Esophagus muscularis mucosa (tissue), 4 donors: Measurements from ENCODE around the gene ELP2. TPM values are rescaled to one million over a fixed set of nuclear protein-coding genes. Genes with fewer than 3 reads are reported as not detected.
"Not testable (repeated sequence)": the region's sequence is repeated elsewhere in the genome, so short reads cannot be mapped to it uniquely, and the experiment has no call there.

Source experiments
- DNase-seq: peaks from one replicate; pipeline ENCODE4 v3.0.0-alpha.2; 2017; ENCODE audit errors: extremely low spot score
- H3K27ac ChIP-seq, 4 donors: fragments of 200-600 bp; sonication (generic); replicated peaks in 1 of 4; 1 replicate in 3 of 4; 2 replicates in 1 of 4; pipeline ENCODE4 v1.5.1; 2016 to 2019; ENCODE audit warnings: mild to moderate bottlenecking in 1 of 4
- H3K27me3 ChIP-seq, 4 donors: fragments of 200-600 bp; sonication (generic); one replicate each; pipeline versions ENCODE4 v1.5.1 to v1.6.0; 2016 to 2019
- H3K36me3 ChIP-seq, 4 donors: fragments of 200-600 bp; sonication (generic); one replicate each; pipeline ENCODE4 v1.5.1; 2016 to 2019
- H3K4me1 ChIP-seq, 4 donors: fragments of 200-600 bp; sonication (generic); one replicate each; pipeline ENCODE4 v1.5.1; 2016 to 2019
- H3K4me3 ChIP-seq, 4 donors: fragments of 200-600 bp; sonication (generic); 1 replicate in 2 of 4; 2 replicates in 2 of 4; pipeline ENCODE4 v1.5.1; 2016 to 2019; ENCODE audit warnings: mild to moderate bottlenecking in 4 of 4, moderate library complexity in 1 of 4
- H3K9me3 ChIP-seq, 4 donors: fragments of 200-600 bp; sonication (generic); 1 replicate in 3 of 4; 2 replicates in 1 of 4; pipeline ENCODE4 v1.5.1; 2016 to 2019
- EP300 ChIP-seq: sonication (generic); formaldehyde crosslinking; IDR thresholded peaks from one replicate; pipeline ENCODE4 v1.6.1; 2017; ENCODE audit warnings: antibody characterized with exemption
- POLR2A ChIP-seq: fragments of 450-650 bp; IDR thresholded peaks from one replicate; pipeline ENCODE4 v1.6.1; 2017; ENCODE audit warnings: antibody characterized with exemption, moderate library complexity, mild to moderate bottlenecking, low read depth
- POLR2AphosphoS5 ChIP-seq, 2 donors: sonication (generic); formaldehyde crosslinking; IDR thresholded peaks; one replicate each; pipeline ENCODE4 v1.6.1; 2017; ENCODE audit warnings: antibody characterized with exemption in 2 of 2
- WGBS: methylation state at CpG from one replicate; pipeline ENCODE4 v1.1.5; 2018; 5-methylcytosine and 5-hydroxymethylcytosine counted together
- intact Hi-C: fragments of 100-400 bp; cut with DNase I; formaldehyde crosslinking; loops from one replicate; pipeline ENCODE4 v1.15.1; 2023
- total RNA-seq, 4 donors: library from RNA; depleted of rRNA; stranded (reverse); fragments of >200 nt; gene quantifications; one replicate each; pipeline versions ENCODE4 v1.1.0 to v1.2.1, GENCODE V29; 2016
- TF ChIP-seq, protein P1 (sequence below), 3 experiments: fragments of 200-600 bp in 2 of 3; fragments of 450-650 bp in 1 of 3; sonication (generic) in 2 of 3; IDR thresholded peaks; one replicate each; pipeline ENCODE4 v1.5.1; 2017 to 2019; ENCODE audit warnings: antibody characterized with exemption in 3 of 3, mild to moderate bottlenecking in 2 of 3, moderate library complexity in 1 of 3

Gene ELP2
- total RNA-seq, 4 donors from 2014 or later = 43.4 to 63.1 (median 48.2) TPM

DNA sequence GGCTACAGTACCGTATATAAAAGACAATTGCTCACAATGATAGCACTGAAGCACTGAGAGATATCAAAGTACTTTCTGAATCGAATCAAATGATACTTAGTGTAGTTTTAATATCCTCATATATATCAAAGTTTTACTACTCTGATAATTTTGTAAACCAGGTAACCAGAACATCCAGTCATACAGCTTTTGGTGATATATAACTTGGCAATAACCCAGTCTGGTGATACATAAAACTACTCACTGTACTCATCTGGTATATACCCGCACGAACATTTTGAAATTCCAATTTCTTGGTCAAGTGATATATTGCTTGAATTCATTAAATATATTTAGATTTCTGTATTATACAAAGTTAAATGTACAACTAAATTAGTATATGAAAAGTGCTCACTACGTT lies 21.1 kb upstream of the ELP2 start:
- TF ChIP-seq POLR2A (no peak), POLR2AphosphoS5 (IDR thresholded peaks at IDR 0.05) (no peak), EP300 (no peak)
- TF ChIP-seq, protein P1, sequence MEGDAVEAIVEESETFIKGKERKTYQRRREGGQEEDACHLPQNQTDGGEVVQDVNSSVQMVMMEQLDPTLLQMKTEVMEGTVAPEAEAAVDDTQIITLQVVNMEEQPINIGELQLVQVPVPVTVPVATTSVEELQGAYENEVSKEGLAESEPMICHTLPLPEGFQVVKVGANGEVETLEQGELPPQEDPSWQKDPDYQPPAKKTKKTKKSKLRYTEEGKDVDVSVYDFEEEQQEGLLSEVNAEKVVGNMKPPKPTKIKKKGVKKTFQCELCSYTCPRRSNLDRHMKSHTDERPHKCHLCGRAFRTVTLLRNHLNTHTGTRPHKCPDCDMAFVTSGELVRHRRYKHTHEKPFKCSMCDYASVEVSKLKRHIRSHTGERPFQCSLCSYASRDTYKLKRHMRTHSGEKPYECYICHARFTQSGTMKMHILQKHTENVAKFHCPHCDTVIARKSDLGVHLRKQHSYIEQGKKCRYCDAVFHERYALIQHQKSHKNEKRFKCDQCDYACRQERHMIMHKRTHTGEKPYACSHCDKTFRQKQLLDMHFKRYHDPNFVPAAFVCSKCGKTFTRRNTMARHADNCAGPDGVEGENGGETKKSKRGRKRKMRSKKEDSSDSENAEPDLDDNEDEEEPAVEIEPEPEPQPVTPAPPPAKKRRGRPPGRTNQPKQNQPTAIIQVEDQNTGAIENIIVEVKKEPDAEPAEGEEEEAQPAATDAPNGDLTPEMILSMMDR (IDR thresholded peaks at IDR 0.05) = no peak
- Histone ChIP-seq H3K4me1 (no peaks in the 10 kb centered on the region), H3K9me3 (no peaks in the 10 kb centered on the region), H3K27me3 (no peaks in the 10 kb centered on the region), H3K36me3 (peaks cover 23 to 55% (median 34%) of the 10 kb centered on the region in 4 donors), H3K4me3 (no peak overlapping the region), H3K27ac (no peak overlapping the region)
- intact Hi-C loops = no loop called here
- WGBS = 92% methylated on average over 5 of the region's 5 CpGs
- no peak for DNase-seq

DNA sequence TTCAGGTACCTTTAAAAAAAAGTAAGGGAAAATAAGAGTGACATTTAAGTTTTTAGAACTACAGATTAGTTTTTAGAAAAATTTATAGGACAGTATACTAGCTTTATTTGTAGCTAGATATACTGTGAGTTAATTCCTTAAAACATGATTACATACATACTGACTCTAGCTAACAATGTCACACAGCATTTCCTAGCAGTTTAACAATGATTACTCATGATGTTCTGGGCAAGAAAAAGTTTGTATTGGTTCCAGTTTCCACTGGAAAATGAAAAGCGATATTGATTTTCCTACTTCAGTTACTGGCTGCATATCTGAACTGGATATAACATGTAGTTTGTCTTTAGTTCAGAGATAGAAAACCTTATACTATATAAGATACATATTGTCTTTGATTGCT lies 20.0 kb upstream of the ELP2 start:
- Histone ChIP-seq H3K36me3 (peaks cover 30 to 63% (median 42%) of the 10 kb centered on the region in 4 donors), H3K27me3 (no peaks in the 10 kb centered on the region), H3K27ac (no peak overlapping the region), H3K4me3 (no peak overlapping the region), H3K9me3 (no peaks in the 10 kb centered on the region), H3K4me1 (no peaks in the 10 kb centered on the region)
- intact Hi-C loops = no loop called here
- TF ChIP-seq, protein P1 (IDR thresholded peaks at IDR 0.05) = no peak
- no peak for TF ChIP-seq POLR2AphosphoS5 (IDR thresholded peaks at IDR 0.05)
- no peak for TF ChIP-seq POLR2A
- TF ChIP-seq EP300 = no peak
- no peak for DNase-seq
- WGBS = 93% methylated on average over 1 of the region's 1 CpG

DNA sequence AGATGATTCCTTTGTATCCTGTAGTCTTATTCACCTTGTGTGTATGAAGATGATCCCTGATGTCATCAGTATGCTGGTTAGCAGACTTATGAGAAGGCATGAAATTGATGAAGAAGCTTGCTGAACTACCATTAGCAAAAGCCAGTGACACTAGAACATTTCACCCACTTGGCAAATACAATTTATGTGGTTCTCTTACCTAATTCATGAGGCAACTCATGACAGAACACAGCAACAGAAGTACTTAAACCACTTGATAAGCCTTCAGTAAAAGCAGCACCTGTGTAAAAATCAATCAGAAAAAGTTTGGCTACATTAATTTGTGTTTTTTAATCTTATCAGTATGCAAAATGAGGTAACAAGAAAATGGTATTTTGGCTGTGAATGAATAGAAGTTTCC lies 17.4 kb upstream of the ELP2 start:
- peaks cover 42 to 86% (median 61%) of the 10 kb centered on the region in 4 donors for H3K36me3 ChIP-seq
- H3K4me1 ChIP-seq = no peaks in the 10 kb centered on the region
- no peak for TF ChIP-seq POLR2A
- TF ChIP-seq, protein P1 (IDR thresholded peaks at IDR 0.05) = no peak
- TF ChIP-seq EP300 = no peak
- no peak overlapping the region for H3K27ac ChIP-seq
- no peaks in the 10 kb centered on the region for H3K9me3 ChIP-seq
- intact Hi-C loops = no loop called here
- no peak for DNase-seq
- no peak overlapping the region for H3K4me3 ChIP-seq
- no peaks in the 10 kb centered on the region for H3K27me3 ChIP-seq

DNA sequence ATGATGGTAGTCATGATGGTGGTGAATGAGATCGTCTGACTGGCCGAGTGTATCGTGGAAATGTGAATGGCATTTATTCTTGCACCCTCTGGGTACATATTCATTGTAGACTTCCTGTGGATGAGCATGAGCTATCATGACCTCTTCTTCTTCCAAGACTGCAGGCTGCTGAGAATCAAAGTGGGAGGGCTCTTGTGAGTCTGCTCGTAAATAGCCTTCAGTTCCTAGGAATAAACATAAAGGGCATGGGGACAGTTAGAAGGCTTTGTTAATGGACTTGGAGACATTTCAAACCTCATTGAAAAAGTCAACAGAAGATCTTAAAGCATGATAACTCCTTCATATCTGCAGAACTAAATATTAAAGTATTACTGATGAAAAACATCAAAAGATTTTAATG lies 15.4 kb upstream of the ELP2 start:
- no peaks in the 10 kb centered on the region for H3K4me1 ChIP-seq
- H3K27ac ChIP-seq = no peak overlapping the region
- no peak overlapping the region for H3K4me3 ChIP-seq
- intact Hi-C loops = no loop called here
- H3K9me3 ChIP-seq = no peaks in the 10 kb centered on the region
- 80% methylated on average over 4 of the region's 4 CpGs for WGBS
- no peaks in the 10 kb centered on the region for H3K27me3 ChIP-seq
- TF ChIP-seq EP300 = no peak
- no peak for TF ChIP-seq POLR2A
- DNase-seq = no peak
- H3K36me3 ChIP-seq = peaks cover 42 to 88% (median 61%) of the 10 kb centered on the region in 4 donors

DNA sequence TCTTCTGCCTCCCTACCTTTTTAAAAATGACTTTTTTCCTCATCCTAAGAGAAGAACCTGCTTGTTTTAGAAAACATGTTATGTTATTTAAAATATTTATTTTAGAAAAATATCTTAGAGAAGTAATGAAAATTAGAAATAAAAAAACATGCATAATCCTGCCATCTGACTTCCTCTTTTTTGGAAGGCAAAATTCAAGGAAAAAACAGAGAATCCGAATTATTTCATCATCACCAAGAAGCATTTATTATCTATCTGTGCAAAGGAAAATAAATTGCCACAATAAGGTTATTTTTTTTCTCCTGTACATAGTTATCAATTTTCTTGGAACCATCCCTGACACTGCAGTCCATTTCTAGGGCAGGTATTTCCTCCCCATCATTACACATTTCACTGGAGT lies 15.0 kb upstream of the ELP2 start:
- intact Hi-C loops = no loop called here
- H3K4me1 ChIP-seq = no peaks in the 10 kb centered on the region
- no peak overlapping the region for H3K27ac ChIP-seq
- H3K27me3 ChIP-seq = no peaks in the 10 kb centered on the region
- 93% methylated on average over 1 of the region's 1 CpG for WGBS
- no peaks in the 10 kb centered on the region for H3K9me3 ChIP-seq
- DNase-seq = no peak
- peaks cover 39 to 88% (median 61%) of the 10 kb centered on the region in 4 donors for H3K36me3 ChIP-seq
- TF ChIP-seq POLR2A = no peak
- TF ChIP-seq EP300 = no peak
- TF ChIP-seq, protein P1 (IDR thresholded peaks at IDR 0.05) = no peak
- no peak for TF ChIP-seq POLR2AphosphoS5 (IDR thresholded peaks at IDR 0.05)
- H3K4me3 ChIP-seq = no peak overlapping the region

DNA sequence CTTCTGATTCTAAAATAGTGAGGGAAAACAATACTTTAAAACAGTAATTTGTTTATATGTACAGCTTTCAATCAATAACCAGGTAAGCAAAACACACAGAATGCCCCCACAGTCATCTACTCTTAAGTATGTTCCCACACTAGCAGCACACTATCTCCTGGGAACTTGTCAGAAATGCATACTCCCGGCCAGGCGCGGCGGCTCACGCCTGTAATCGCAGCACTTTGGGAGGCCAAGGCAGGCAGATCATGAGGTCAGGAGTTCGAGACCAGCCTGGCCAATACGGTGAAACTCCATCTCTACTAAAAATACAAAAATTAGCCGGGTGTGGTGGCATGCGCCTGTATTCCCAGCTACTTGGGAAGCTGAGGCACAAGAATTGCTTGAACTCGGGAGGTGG lies 12.9 kb upstream of the ELP2 start:
- H3K27ac ChIP-seq, DNase-seq, H3K9me3 ChIP-seq, intact Hi-C loops, H3K4me3 ChIP-seq, H3K4me1 ChIP-seq, H3K27me3 ChIP-seq: not testable (repeated sequence)
- H3K36me3 ChIP-seq = peaks cover 29 to 88% (median 56%) of the 10 kb centered on the region in 4 donors
- 89% methylated on average over 11 of the region's 11 CpGs for WGBS
